Ovary (tissue), 9 donors: Measurements from ENCODE around the gene SERPINB6. TPM values are rescaled to one million over a fixed set of nuclear protein-coding genes. Genes with fewer than 3 reads are reported as not detected.
"Not testable (repeated sequence)": the region's sequence is repeated elsewhere in the genome, so short reads cannot be mapped to it uniquely, and the experiment has no call there.

ENCODE experiments used
- DNase-seq, 5 donors: peaks; one replicate each; pipeline ENCODE4 v3.0.0-alpha.2; 2019 to 2020
- H3K27ac ChIP-seq, 2 donors: fragments of 200-600 bp; one replicate each; pipeline versions ENCODE4 v1.5.1 to v1.8.0; 2019 to 2022
- H3K27me3 ChIP-seq: fragments of 200-600 bp; one replicate; pipeline ENCODE4 v1.8.0; 2022
- H3K36me3 ChIP-seq: fragments of 200-600 bp; sonication (generic); one replicate; pipeline ENCODE4 v1.5.1; 2019
- H3K4me1 ChIP-seq: one replicate; pipeline ENCODE4 v1.8.1; 2013; ENCODE audit warnings: mild to moderate bottlenecking, moderate library complexity; ENCODE audit not compliant: insufficient read depth
- H3K4me3 ChIP-seq: fragments of 200-600 bp; sonication (generic); one replicate; pipeline ENCODE4 v1.5.1; 2017
- H3K9me3 ChIP-seq, 2 donors: fragments of 200-600 bp in 1 of 2; sonication (generic) in 1 of 2; one replicate each; pipeline versions ENCODE4 v1.5.1 to v1.8.1; 2013 to 2019; ENCODE audit warnings: mild to moderate bottlenecking in 1 of 2, moderate library complexity in 1 of 2
- EP300 ChIP-seq: sonication (generic); formaldehyde crosslinking; IDR thresholded peaks from one replicate; pipeline ENCODE4 v1.6.1; 2017; ENCODE audit warnings: antibody characterized with exemption
- POLR2A ChIP-seq: fragments of 450-650 bp; IDR thresholded peaks from one replicate; pipeline ENCODE4 v1.6.1; 2017; ENCODE audit warnings: antibody characterized with exemption, mild to moderate bottlenecking, moderate library complexity
- WGBS, 3 donors: extraction: QIAGEN DNeasy Blood & Tissue Kit in 1 of 3; methylation state at CpG; one replicate each; pipeline versions ENCODE4 v1.1.5 to v1.1.7; 2013 to 2017; 5-methylcytosine and 5-hydroxymethylcytosine counted together
- intact Hi-C, 4 donors: fragments of 100-400 bp; cut with DNase I; formaldehyde crosslinking; loops; one replicate each; pipeline versions ENCODE4 v1.11.0 to v1.15.1; 2022 to 2023
- polyA plus RNA-seq, 2 donors: library from polyadenylated mRNA; stranded (reverse); fragments of 200-250 nt in 1 of 2; fragments of 350-450 nt in 1 of 2; fragmentation: Illumina TruSeq in 1 of 2; extraction: RNeasy Lipid Tissue Mini Kit (QIAGEN cat#74804) in 1 of 2; gene quantifications; one replicate each; pipeline ENCODE4 v1.2.3, GENCODE V29; 2013 to 2014
- total RNA-seq, 7 donors: library from RNA; depleted of rRNA in 2 of 7; stranded (reverse); fragments of >200 nt in 2 of 7; fragmentation: NEBNext Ultra II Directional in 3 of 7; extraction: Animal tissue kit (Norgen Biotek cat#: 25700) in 3 of 7; gene quantifications; one replicate each; pipeline versions ENCODE4 v1.1.0 to v1.2.4, GENCODE V29; 2016 to 2023
- TF ChIP-seq, protein P1 (sequence below), 3 donors: fragments of 450-650 bp in 2 of 3; fragments of 200-600 bp in 1 of 3; IDR thresholded peaks; one replicate each; pipeline versions ENCODE4 v1.5.1 to v1.8.0; 2016 to 2022; ENCODE audit warnings: antibody characterized with exemption in 3 of 3, mild to moderate bottlenecking in 1 of 3
- donor health status: DM: no; HTN: no; CAD: no; lungs with moderate emphysema.
- donor health status: DM: no; HTN: no; CAD: no.
- donor health status: Bipolar disorder and iron deficiency.
- donor health status: DM: yes; HTN: yes; CAD: no.
- donor health status: DM: no; HTN: no; CAD: no.
- donor health status: DM: yes; HTN: yes; CAD: no.

SERPINB6 gene
- total and polyA plus RNA-seq, 9 donors: 98.1 to 252 (median 156) TPM

DNA sequence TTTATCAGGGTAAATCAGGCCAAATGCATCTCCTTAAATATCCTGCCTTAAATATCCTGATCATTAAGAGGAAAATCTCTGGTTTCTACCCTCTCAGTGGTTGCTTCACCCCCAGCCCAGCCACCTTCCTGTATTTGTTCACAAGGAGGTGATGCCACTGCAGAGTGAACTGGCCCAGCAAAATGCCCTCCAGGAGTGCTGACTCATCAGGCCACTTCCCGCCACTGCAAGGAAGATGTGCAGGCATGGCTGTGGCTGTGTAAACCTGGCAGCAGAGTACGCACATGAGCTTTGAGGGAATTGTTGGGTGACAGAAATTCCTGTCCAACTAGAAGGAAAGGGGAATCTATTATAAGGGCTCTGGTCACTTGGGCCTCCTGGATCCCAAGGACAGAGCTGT, 42.1 kb upstream of the SERPINB6 start:
- Histone ChIP-seq H3K4me1 (no peaks in the 10 kb centered on the region), H3K4me3 (no peak overlapping the region), H3K27me3 (no peaks in the 10 kb centered on the region), H3K9me3 (no peaks in the 10 kb centered on the region), H3K36me3 (no peaks in the 10 kb centered on the region), H3K27ac (no peak overlapping the region)
- DNase-seq: no peak
- 89 to 94% (median 90%) methylated on average over 2 of the region's 2 CpGs for WGBS, 3 donors
- TF ChIP-seq, protein P1, sequence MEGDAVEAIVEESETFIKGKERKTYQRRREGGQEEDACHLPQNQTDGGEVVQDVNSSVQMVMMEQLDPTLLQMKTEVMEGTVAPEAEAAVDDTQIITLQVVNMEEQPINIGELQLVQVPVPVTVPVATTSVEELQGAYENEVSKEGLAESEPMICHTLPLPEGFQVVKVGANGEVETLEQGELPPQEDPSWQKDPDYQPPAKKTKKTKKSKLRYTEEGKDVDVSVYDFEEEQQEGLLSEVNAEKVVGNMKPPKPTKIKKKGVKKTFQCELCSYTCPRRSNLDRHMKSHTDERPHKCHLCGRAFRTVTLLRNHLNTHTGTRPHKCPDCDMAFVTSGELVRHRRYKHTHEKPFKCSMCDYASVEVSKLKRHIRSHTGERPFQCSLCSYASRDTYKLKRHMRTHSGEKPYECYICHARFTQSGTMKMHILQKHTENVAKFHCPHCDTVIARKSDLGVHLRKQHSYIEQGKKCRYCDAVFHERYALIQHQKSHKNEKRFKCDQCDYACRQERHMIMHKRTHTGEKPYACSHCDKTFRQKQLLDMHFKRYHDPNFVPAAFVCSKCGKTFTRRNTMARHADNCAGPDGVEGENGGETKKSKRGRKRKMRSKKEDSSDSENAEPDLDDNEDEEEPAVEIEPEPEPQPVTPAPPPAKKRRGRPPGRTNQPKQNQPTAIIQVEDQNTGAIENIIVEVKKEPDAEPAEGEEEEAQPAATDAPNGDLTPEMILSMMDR (IDR thresholded peaks at IDR 0.05): no peak
- intact Hi-C loops: no loop called here

DNA sequence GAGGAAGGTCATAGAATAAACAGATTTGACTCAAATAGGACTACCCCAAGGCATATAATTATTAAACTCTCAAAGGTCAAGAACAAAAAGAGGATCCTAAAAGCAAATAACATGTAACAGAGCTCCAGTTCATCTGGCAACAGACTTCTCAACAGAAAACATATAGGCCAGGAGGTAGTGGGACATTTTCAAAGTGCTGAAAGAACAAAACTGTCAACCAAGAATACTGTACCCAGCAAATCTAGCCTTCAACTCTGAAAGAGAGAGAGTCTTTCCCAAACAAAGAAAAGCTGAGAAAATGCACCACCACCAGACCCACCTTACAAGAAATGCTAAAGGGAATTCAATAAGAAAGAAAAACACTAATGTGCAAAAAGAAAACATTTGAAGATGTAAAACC, 40.2 kb upstream of the SERPINB6 start:
- H3K27ac ChIP-seq: no peak overlapping the region
- DNase-seq: no peak
- H3K4me1 ChIP-seq: no peaks in the 10 kb centered on the region
- H3K27me3 ChIP-seq: no peaks in the 10 kb centered on the region
- no peak overlapping the region for H3K4me3 ChIP-seq
- no peaks in the 10 kb centered on the region for H3K36me3 ChIP-seq
- TF ChIP-seq POLR2A (no peak), EP300 (no peak)
- TF ChIP-seq, protein P1 (IDR thresholded peaks at IDR 0.05): no peak
- H3K9me3 ChIP-seq: no peaks in the 10 kb centered on the region
- intact Hi-C loops: no loop called here

DNA sequence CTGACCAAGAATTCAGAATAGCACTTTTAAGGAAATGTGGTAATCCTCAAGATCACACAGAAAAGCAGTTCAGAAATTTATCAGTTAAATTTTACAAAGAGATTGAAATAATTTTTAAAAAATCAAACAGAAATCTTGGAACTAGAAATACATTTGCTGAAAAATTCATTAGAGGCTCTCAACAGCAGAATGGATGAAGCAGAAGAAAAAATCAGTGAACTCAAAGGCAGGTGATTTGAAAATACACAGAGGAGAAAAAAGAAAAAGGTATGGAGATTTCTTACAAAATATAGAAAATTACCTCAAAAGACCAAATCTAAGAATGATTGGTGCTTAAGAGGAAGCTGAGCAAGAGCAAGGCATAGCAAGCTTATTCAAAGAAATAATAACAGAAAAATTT, 39.8 kb upstream of the SERPINB6 start:
- Histone ChIP-seq H3K36me3 (no peaks in the 10 kb centered on the region), H3K27me3 (no peaks in the 10 kb centered on the region), H3K27ac (no peak overlapping the region), H3K4me3 (no peak overlapping the region), H3K4me1 (no peaks in the 10 kb centered on the region), H3K9me3 (no peaks in the 10 kb centered on the region)
- no peak for TF ChIP-seq EP300
- no peak for TF ChIP-seq POLR2A
- intact Hi-C loops: no loop called here
- DNase-seq: no peak

DNA sequence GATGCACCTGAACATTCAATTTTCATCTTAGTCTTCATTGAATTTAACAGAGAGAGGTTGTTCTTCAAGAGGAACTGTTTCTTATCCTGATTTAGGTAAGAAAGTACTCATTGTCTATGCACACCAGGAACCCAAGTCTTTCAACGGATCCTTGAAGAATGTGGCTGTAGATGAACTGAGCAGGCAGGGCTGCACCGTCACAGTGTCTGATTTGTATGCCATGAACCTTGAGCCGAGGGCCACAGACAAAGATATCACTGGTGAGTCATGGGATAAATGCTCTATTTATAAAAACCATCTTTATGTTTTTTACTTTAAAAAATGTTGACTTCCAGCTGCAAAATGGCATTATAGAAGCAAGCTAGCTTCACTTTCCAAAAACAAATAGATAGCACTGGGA, 38.6 kb upstream of the SERPINB6 start:
- Histone ChIP-seq H3K27ac (no peak overlapping the region), H3K4me1 (no peaks in the 10 kb centered on the region), H3K36me3 (no peaks in the 10 kb centered on the region), H3K27me3 (no peaks in the 10 kb centered on the region), H3K9me3 (no peaks in the 10 kb centered on the region), H3K4me3 (no peak overlapping the region)
- TF ChIP-seq EP300 (no peak), POLR2A (no peak)
- TF ChIP-seq, protein P1 (IDR thresholded peaks at IDR 0.05): no peak
- intact Hi-C loops: no loop called here
- 36 to 67% (median 50%) methylated on average over 3 of the region's 3 CpGs for WGBS, 3 donors
- no peak for DNase-seq

DNA sequence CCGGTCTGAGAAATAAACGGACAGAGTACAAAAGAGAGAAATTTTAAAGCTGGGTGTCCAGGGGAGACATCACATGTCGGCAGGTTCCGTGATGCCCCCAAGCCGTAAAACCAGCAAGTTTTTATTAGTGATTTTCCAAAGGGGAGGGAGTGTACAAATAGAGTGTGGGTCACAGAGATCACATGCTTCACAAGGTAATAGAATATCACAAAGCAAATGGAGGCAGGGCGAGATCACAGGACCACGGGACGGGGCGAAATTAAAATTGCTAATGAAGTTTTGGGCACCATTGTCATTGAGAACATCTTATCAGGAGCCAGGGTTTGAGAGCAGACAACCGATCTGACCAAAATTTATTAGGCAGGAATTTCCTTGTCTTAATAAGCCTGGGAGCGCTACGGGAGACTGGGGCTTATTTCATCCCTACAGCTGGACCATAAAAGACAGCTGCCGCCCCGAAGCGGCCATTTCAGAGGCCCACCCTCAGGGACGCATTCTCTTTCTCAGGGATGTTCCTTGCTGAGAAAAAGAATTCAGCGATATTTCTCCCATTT, 37.4 kb upstream of the SERPINB6 start:
- 93 to 97% (median 93%) methylated on average over 17 of the region's 17 CpGs for WGBS, 3 donors

DNA sequence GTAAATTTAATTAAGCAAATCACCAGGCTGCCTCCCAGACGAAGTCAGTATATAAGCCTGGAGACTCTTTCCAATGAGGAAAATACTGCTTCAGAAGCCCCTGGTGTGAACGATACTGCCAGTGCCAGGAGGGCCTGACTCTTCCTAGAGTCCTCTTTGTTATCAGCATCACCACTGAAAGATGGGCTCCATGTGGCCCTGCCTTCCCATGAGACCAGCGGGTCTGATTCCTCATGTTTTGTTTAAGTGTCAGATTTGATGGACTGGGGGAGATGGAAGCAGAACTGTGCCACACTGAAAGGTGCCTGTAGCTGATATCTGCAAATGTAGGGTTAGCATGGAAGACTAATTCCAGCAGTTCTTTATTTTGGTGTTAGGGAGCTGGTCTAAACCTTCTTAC, 36.2 kb upstream of the SERPINB6 start:
- no peaks in the 10 kb centered on the region for H3K27me3 ChIP-seq
- 93 to 95% (median 94%) methylated on average over 3 of the region's 3 CpGs for WGBS, 3 donors
- no peak for DNase-seq
- intact Hi-C loops: no loop called here
- no peak overlapping the region for H3K27ac ChIP-seq
- no peaks in the 10 kb centered on the region for H3K36me3 ChIP-seq
- H3K9me3 ChIP-seq: no peaks in the 10 kb centered on the region
- no peaks in the 10 kb centered on the region for H3K4me1 ChIP-seq
- H3K4me3 ChIP-seq: no peak overlapping the region
- TF ChIP-seq POLR2A: no peak
- TF ChIP-seq, protein P1 (IDR thresholded peaks at IDR 0.05): no peak
- TF ChIP-seq EP300: no peak

More for the DNA sequence above, 37.4 kb upstream of the SERPINB6 start:
- H3K27ac ChIP-seq, H3K4me3 ChIP-seq, intact Hi-C loops, H3K27me3 ChIP-seq, H3K9me3 ChIP-seq, H3K36me3 ChIP-seq, H3K4me1 ChIP-seq, DNase-seq: not testable (repeated sequence)
